Liver (tissue), 9 donors: Measurements from ENCODE around the gene MAGEF1. TPM values are rescaled to one million over a fixed set of nuclear protein-coding genes. Genes with fewer than 3 reads are reported as not detected.

Experiments
- DNase-seq: peaks from one replicate; pipeline ENCODE4 v3.0.0-alpha.2; 2017; ENCODE audit warnings: low spot score
- H3K27ac ChIP-seq, 2 donors: one replicate each; pipeline ENCODE4 v1.7.0; 2013; ENCODE audit warnings: inconsistent platforms in 2 of 2, low read length in 2 of 2, control low read depth in 1 of 2, low read depth in 1 of 2, mild to moderate bottlenecking in 1 of 2
- H3K27me3 ChIP-seq, 4 donors: one replicate each; pipeline versions ENCODE4 v1.6.1 to v1.7.0; 2013; ENCODE audit warnings: low read length in 3 of 4, inconsistent platforms in 1 of 4, mild to moderate bottlenecking in 1 of 4, moderate library complexity in 1 of 4; ENCODE audit not compliant: control insufficient read depth in 4 of 4, insufficient read depth in 4 of 4
- H3K36me3 ChIP-seq, 4 donors: one replicate each; pipeline versions ENCODE4 v1.6.1 to v1.7.0; 2013; ENCODE audit warnings: low read length in 3 of 4, mild to moderate bottlenecking in 3 of 4, low read depth in 1 of 4, moderate library complexity in 1 of 4; ENCODE audit not compliant: control insufficient read depth in 4 of 4, insufficient read depth in 3 of 4
- H3K4me1 ChIP-seq, 4 donors: one replicate each; pipeline versions ENCODE4 v1.6.1 to v1.7.0; 2013; ENCODE audit warnings: low read length in 3 of 4, mild to moderate bottlenecking in 3 of 4, moderate library complexity in 1 of 4; ENCODE audit not compliant: control insufficient read depth in 4 of 4, insufficient read depth in 4 of 4
- H3K4me3 ChIP-seq, 3 donors: one replicate each; pipeline versions ENCODE4 v1.6.1 to v1.7.0; 2013; ENCODE audit warnings: low read length in 3 of 3, control low read depth in 1 of 3, low read depth in 1 of 3, mild to moderate bottlenecking in 1 of 3
- H3K9ac ChIP-seq, 2 donors: one replicate each; pipeline ENCODE4 v1.7.0; 2013; ENCODE audit warnings: low read length in 2 of 2, mild to moderate bottlenecking in 2 of 2, moderate library complexity in 2 of 2, control low read depth in 1 of 2, low read depth in 1 of 2
- H3K9me3 ChIP-seq, 4 donors: one replicate each; pipeline versions ENCODE4 v1.6.1 to v1.7.0; 2013; ENCODE audit warnings: low read length in 3 of 4; ENCODE audit not compliant: control insufficient read depth in 4 of 4
- CTCF ChIP-seq: fragments of 150-350 bp; IDR thresholded peaks from 2 replicates; pipeline ENCODE4 v1.5.1; 2017; ENCODE audit warnings: improper control_type of control experiment, low read depth, low read length; ENCODE audit not compliant: missing input control
- EGR1 ChIP-seq, 2 donors: IDR thresholded peaks; 2 replicates each; pipeline ENCODE4 v1.6.1; 2016 to 2018; ENCODE audit warnings: antibody characterized with exemption in 2 of 2, low read depth in 2 of 2
- FOXA1 ChIP-seq: IDR thresholded peaks from 2 replicates; pipeline ENCODE4 v1.6.1; 2016; ENCODE audit warnings: antibody characterized with exemption
- FOXA2 ChIP-seq: IDR thresholded peaks from 2 replicates; pipeline ENCODE4 v1.6.1; 2016; ENCODE audit warnings: antibody characterized with exemption
- GABPA ChIP-seq, 2 donors: IDR thresholded peaks in 1 of 2; conservative IDR thresholded peaks in 1 of 2; 2 replicates each; pipeline ENCODE4 v1.6.1; 2016; ENCODE audit warnings: antibody characterized with exemption in 2 of 2, mild to moderate bottlenecking in 1 of 2, moderate library complexity in 1 of 2
- HNF4A ChIP-seq, 2 donors: conservative IDR thresholded peaks; 2 replicates each; pipeline ENCODE4 v1.6.1; 2016; ENCODE audit warnings: antibody characterized with exemption in 2 of 2, mild to moderate bottlenecking in 2 of 2
- HNF4G ChIP-seq: IDR thresholded peaks from 2 replicates; pipeline ENCODE4 v1.6.1; 2016; ENCODE audit warnings: antibody characterized with exemption
- JUND ChIP-seq, 2 donors: IDR thresholded peaks; 2 replicates each; pipeline ENCODE4 v1.6.1; 2016; ENCODE audit warnings: antibody characterized with exemption in 2 of 2
- NR2F2 ChIP-seq: IDR thresholded peaks from 2 replicates; pipeline ENCODE4 v1.6.1; 2016; ENCODE audit warnings: antibody characterized with exemption
- RAD21 ChIP-seq, 2 donors: IDR thresholded peaks; 2 replicates each; pipeline ENCODE4 v1.6.1; 2016; ENCODE audit warnings: antibody characterized with exemption in 2 of 2, mild to moderate bottlenecking in 2 of 2
- RXRA ChIP-seq, 2 donors: IDR thresholded peaks; 2 replicates each; pipeline ENCODE4 v1.6.1; 2017 to 2018; ENCODE audit warnings: antibody characterized with exemption in 2 of 2, mild to moderate bottlenecking in 1 of 2
- SP1 ChIP-seq: IDR thresholded peaks from 2 replicates; pipeline ENCODE4 v1.6.1; 2018; ENCODE audit warnings: antibody characterized with exemption, mild to moderate bottlenecking
- TAF1 ChIP-seq: conservative IDR thresholded peaks from 2 replicates; pipeline ENCODE4 v1.6.1; 2016; ENCODE audit warnings: antibody characterized with exemption, mild to moderate bottlenecking
- YY1 ChIP-seq: IDR thresholded peaks from 2 replicates; pipeline ENCODE4 v1.6.1; 2016; ENCODE audit warnings: antibody characterized with exemption, mild to moderate bottlenecking
- ZBTB33 ChIP-seq: IDR thresholded peaks from 2 replicates; pipeline ENCODE4 v1.6.1; 2016; ENCODE audit warnings: antibody characterized with exemption
- WGBS: extraction: QIAGEN DNeasy Blood & Tissue Kit; methylation state at CpG from one replicate; pipeline ENCODE4 v1.1.7; 2013; 5-methylcytosine and 5-hydroxymethylcytosine counted together
- polyA plus RNA-seq, 2 donors: library from polyadenylated mRNA; stranded (reverse) in 1 of 2; unstranded in 1 of 2; fragments of 200-250 nt in 1 of 2; fragments of >200 nt in 1 of 2; fragmentation: Nextera tagmentation in 1 of 2; extraction: Ambion mirVana in 1 of 2; gene quantifications; one replicate each; pipeline versions ENCODE4 v1.2.1 to v1.2.3, GENCODE V29; 2013 to 2015
- total RNA-seq, 2 donors: library from RNA; depleted of rRNA; stranded (reverse); fragments of >200 nt; gene quantifications; one replicate each; pipeline ENCODE4 v1.2.3, GENCODE V29; 2014
- TF ChIP-seq, protein P1 (sequence below): IDR thresholded peaks from 2 replicates; pipeline ENCODE4 v1.6.1; 2016; ENCODE audit warnings: antibody characterized with exemption
- TF ChIP-seq, protein P2 (sequence below): IDR thresholded peaks from 2 replicates; pipeline ENCODE4 v1.6.1; 2016; ENCODE audit warnings: antibody characterized with exemption, mild to moderate bottlenecking
- TF ChIP-seq, protein P3 (sequence below): IDR thresholded peaks from 2 replicates; pipeline ENCODE4 v1.6.1; 2016; ENCODE audit warnings: antibody characterized with exemption
- donor health status: healthy.
- donor health status: healthy.
- donor health status: healthy.
- donor health status: healthy.
- donor health status: healthy.

The MAGEF1 gene
- total and polyA plus RNA-seq, 4 donors: 12.9 to 15.5 (median 14.3) TPM

GRCh38 chr3:184761075-184761841 is 49.4 kb upstream of the MAGEF1 start:
- Histone ChIP-seq H3K4me1 (peaks cover 0 to 5% (median 0%) of the 10 kb centered on the region in 4 donors), H3K4me3 (no peak overlapping the region), H3K9me3 (no peaks in the 10 kb centered on the region), H3K27ac (no peak overlapping the region), H3K27me3 (no peaks in the 10 kb centered on the region), H3K9ac (no peak overlapping the region), H3K36me3 (no peaks in the 10 kb centered on the region)
- DNase-seq: no peak
- TF ChIP-seq NR2F2: peak; percentile 27
- TF ChIP-seq JUND (IDR thresholded peaks at IDR 0.05): no peak
- 71% methylated on average over 13 of the region's 13 CpGs for WGBS

GRCh38 chr3:184760337-184761074 is 48.6 kb upstream of the MAGEF1 start:
- H3K4me3 ChIP-seq: no peak overlapping the region
- peaks cover 0 to 5% (median 0%) of the 10 kb centered on the region in 4 donors for H3K4me1 ChIP-seq
- no peaks in the 10 kb centered on the region for H3K27me3 ChIP-seq
- H3K9ac ChIP-seq: no peak overlapping the region
- no peaks in the 10 kb centered on the region for H3K36me3 ChIP-seq
- TF ChIP-seq JUND (IDR thresholded peaks at IDR 0.05) (no peak), FOXA1 (no peak), EGR1 (IDR thresholded peaks at IDR 0.05; ENCODE audit: low read depth in 2 of 2) (no peak), RAD21 (IDR thresholded peaks at IDR 0.05) (no peak), CTCF (no peak), GABPA (IDR thresholded peaks at IDR 0.05 in 1 of 2, conservative IDR thresholded peaks at IDR 0.05 in 1 of 2) (no peak), SP1 (no peak), NR2F2 (no peak), RXRA (IDR thresholded peaks at IDR 0.05) (no peak), HNF4G (no peak), HNF4A (conservative IDR thresholded peaks at IDR 0.05) (no peak), ZBTB33 (no peak), YY1 (no peak), FOXA2 (no peak), TAF1 (no peak)
- TF ChIP-seq, protein P1, sequence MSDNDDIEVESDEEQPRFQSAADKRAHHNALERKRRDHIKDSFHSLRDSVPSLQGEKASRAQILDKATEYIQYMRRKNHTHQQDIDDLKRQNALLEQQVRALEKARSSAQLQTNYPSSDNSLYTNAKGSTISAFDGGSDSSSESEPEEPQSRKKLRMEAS: no peak
- TF ChIP-seq, protein P2, sequence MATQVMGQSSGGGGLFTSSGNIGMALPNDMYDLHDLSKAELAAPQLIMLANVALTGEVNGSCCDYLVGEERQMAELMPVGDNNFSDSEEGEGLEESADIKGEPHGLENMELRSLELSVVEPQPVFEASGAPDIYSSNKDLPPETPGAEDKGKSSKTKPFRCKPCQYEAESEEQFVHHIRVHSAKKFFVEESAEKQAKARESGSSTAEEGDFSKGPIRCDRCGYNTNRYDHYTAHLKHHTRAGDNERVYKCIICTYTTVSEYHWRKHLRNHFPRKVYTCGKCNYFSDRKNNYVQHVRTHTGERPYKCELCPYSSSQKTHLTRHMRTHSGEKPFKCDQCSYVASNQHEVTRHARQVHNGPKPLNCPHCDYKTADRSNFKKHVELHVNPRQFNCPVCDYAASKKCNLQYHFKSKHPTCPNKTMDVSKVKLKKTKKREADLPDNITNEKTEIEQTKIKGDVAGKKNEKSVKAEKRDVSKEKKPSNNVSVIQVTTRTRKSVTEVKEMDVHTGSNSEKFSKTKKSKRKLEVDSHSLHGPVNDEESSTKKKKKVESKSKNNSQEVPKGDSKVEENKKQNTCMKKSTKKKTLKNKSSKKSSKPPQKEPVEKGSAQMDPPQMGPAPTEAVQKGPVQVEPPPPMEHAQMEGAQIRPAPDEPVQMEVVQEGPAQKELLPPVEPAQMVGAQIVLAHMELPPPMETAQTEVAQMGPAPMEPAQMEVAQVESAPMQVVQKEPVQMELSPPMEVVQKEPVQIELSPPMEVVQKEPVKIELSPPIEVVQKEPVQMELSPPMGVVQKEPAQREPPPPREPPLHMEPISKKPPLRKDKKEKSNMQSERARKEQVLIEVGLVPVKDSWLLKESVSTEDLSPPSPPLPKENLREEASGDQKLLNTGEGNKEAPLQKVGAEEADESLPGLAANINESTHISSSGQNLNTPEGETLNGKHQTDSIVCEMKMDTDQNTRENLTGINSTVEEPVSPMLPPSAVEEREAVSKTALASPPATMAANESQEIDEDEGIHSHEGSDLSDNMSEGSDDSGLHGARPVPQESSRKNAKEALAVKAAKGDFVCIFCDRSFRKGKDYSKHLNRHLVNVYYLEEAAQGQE: no peak
- TF ChIP-seq, protein P3, sequence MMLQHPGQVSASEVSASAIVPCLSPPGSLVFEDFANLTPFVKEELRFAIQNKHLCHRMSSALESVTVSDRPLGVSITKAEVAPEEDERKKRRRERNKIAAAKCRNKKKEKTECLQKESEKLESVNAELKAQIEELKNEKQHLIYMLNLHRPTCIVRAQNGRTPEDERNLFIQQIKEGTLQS: no peak
- H3K27ac ChIP-seq: no peak overlapping the region
- 91% methylated on average over 8 of the region's 8 CpGs for WGBS
- no peaks in the 10 kb centered on the region for H3K9me3 ChIP-seq
- DNase-seq: no peak
